Astrocyte (in vitro differentiated cells and primary cell): ENCODE measurements around the gene RTTN.

Experiments
- CTCF ChIP-seq: IDR thresholded peaks from 2 replicates; pipeline ENCODE4 v1.5.1; 2011; ENCODE audit warnings: low read depth, mild to moderate bottlenecking, inconsistent platforms, low read length, moderate library complexity; ENCODE audit not compliant: insufficient read depth
- EZH2 ChIP-seq: IDR thresholded peaks from 2 replicates; pipeline ENCODE4 v1.6.1; 2012; ENCODE audit warnings: mild to moderate bottlenecking, low read length, inconsistent platforms; ENCODE audit not compliant: insufficient read depth

- no peak for TF ChIP-seq CTCF
- no peak for TF ChIP-seq EZH2
Measured at GRCh38 chr18:69957747-69958146, 247.7 kb downstream of the RTTN start.
